Stimulated activated naive CD8-positive, alpha-beta T cell treated with anti-CD3 and anti-CD28 coated beads, Interleukin-15, amount 100 ng/mL, for 72 hours (primary cell): ENCODE results near the gene CYP24A1.

ENCODE experiments used
- ATAC-seq: fragments of 150-1000 bp; cut with Tn5 transposase; 2 replicates; pipeline ENCODE4 v1.10.0; 2021; ENCODE audit warnings: mild to moderate bottlenecking, moderate library complexity
- DNase-seq, 2 donors: peaks; one replicate each; pipeline ENCODE4 v3.0.0; 2021 to 2022
- H3K27ac Mint-ChIP-seq, 2 donors: one replicate each; pipeline ENCODE4 v1.8.0; 2022; ENCODE audit warnings: mild to moderate bottlenecking in 2 of 2, mixed read lengths in 2 of 2, moderate library complexity in 2 of 2
- H3K27me3 Mint-ChIP-seq: one replicate; pipeline ENCODE4 v1.8.0; 2022; ENCODE audit warnings: mixed read lengths
- H3K4me1 Mint-ChIP-seq: one replicate; pipeline ENCODE4 v1.8.0; 2022; ENCODE audit warnings: mild to moderate bottlenecking, mixed read lengths
- H3K4me3 Mint-ChIP-seq, 2 donors: one replicate each; pipeline ENCODE4 v1.8.0; 2022; ENCODE audit warnings: mild to moderate bottlenecking in 2 of 2, mixed read lengths in 2 of 2, moderate library complexity in 1 of 2
- H3K9me3 Mint-ChIP-seq, 2 donors: one replicate each; pipeline ENCODE4 v1.8.0; 2022; ENCODE audit warnings: mixed read lengths in 2 of 2

Gene CYP24A1

GRCh38 chr20:54207743-54208547, 34.2 kb upstream of the CYP24A1 start, which contains the start of gene PFDN4:
Gene PFDN4 (plus strand): TSS chr20:54208087. CDS start chr20:54208101, 14 bp downstream.
- no peaks in the 10 kb centered on the region for H3K9me3 Mint-ChIP-seq
- H3K4me3 Mint-ChIP-seq = peak within 1 kb of the TSS; percentile 84 to 94
- ATAC-seq (peak; percentile 93), DNase-seq (peak; percentile 88 to 90)
- peak within 1 kb of the TSS; percentile 100 for H3K27ac Mint-ChIP-seq
- H3K27me3 Mint-ChIP-seq = no peaks in the 10 kb centered on the region
- peaks cover 55% of the 10 kb centered on the region for H3K4me1 Mint-ChIP-seq

DNA sequence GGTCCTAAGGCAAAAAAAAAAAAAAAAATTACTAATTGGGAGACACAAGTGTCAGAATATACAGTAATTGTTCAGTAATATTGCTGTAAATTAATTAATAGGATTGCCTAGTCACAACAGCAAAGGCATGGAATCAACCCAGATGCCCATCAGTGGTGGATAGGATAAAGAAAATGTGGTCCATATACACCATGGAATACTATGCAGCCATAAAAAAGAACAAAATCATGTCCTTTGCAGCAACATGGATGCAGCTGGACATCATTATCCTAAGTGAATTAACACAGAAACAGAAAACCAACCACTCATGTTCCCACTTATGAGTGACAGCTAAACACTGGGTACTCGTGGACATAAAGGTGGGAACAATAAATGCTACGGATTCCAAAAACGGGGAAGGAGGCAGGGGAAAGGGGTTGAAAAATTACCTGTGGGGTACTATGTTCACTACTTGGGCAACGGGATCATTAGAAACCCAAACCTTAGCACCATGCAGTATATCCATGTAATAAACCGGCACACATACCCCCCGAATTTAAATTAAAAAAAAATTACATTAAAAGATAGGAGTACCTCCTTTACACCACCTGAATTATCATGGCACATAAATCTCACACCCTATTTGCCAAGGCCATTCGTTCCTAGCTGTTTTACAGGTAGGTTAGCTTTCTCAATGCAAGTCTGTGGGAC, 33.4 kb upstream of the CYP24A1 start:
- H3K27ac Mint-ChIP-seq = peak overlapping the region; percentile 100
- H3K9me3 Mint-ChIP-seq = no peaks in the 10 kb centered on the region
- no peak for ATAC-seq
- H3K27me3 Mint-ChIP-seq = no peaks in the 10 kb centered on the region
- DNase-seq = no peak
- H3K4me3 Mint-ChIP-seq = peak overlapping the region; percentile 84 to 94
- peaks cover 48% of the 10 kb centered on the region for H3K4me1 Mint-ChIP-seq

DNA sequence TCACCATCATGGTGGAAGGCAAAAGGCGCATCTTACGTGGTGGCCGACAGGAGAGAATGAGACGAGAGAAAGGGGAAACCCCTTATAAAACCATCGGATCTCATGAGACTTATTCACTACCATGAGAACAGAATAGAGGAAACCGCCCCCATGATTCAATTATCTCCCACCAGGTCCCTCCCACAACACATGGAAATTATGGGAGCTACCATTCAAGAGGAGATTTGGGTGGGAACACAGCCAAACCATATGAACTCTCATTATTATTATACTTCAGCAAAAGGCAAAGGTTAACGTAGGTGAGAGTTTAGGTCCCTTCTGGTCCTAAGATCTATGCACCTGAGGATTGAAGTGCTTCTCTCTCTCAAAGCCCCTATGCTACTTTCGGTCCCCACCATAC, 31.7 kb upstream of the CYP24A1 start:
- Mint-ChIP-seq H3K9me3 (no peaks in the 10 kb centered on the region), H3K4me1 (peaks cover 35% of the 10 kb centered on the region), H3K4me3 (peak overlapping the region in 1 of 2 donors; percentile 7), H3K27ac (peak overlapping the region in 1 of 2 donors; percentile 77), H3K27me3 (no peaks in the 10 kb centered on the region)
- DNase-seq = peak in 1 of 2 donors; percentile 18
- ATAC-seq = no peak

DNA sequence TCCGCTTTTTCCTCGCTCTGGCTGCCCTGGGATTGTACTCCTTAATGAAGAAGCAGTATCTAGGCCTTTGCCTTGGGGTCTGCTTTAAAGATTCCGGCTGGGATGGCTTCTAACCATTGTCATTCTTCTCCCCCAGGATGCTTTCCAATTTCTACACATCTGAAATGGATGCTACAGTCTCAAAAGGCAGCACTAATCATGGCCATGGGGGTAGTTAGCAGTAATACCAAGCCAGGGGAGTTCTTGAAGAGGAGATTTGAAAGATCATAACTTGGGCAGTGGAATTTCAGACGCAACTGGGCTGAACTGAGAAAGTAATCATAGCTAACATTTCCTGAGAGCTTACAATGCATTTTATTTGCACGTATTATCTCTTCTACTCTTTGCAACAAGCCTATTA, 30.7 kb upstream of the CYP24A1 start:
- Mint-ChIP-seq H3K27me3 (no peaks in the 10 kb centered on the region), H3K4me1 (peaks cover 25% of the 10 kb centered on the region), H3K4me3 (no peak overlapping the region), H3K27ac (no peak overlapping the region), H3K9me3 (no peaks in the 10 kb centered on the region)
- DNase-seq = no peak
- no peak for ATAC-seq

GRCh38 chr20:54204063-54204462, 30.3 kb upstream of the CYP24A1 start:
- no peaks in the 10 kb centered on the region for H3K27me3 Mint-ChIP-seq

GRCh38 chr20:54203281-54203680, 29.5 kb upstream of the CYP24A1 start:
- Mint-ChIP-seq H3K4me1 (peaks cover 15% of the 10 kb centered on the region), H3K4me3 (no peak overlapping the region), H3K27me3 (no peaks in the 10 kb centered on the region), H3K27ac (no peak overlapping the region), H3K9me3 (no peaks in the 10 kb centered on the region)
- ATAC-seq (no peak), DNase-seq (no peak)

More at GRCh38 chr20:54204063-54204462, 30.3 kb upstream of the CYP24A1 start:
- Mint-ChIP-seq H3K9me3 (no peaks in the 10 kb centered on the region), H3K4me3 (no peak overlapping the region), H3K4me1 (peaks cover 21% of the 10 kb centered on the region), H3K27ac (no peak overlapping the region)
- ATAC-seq (no peak), DNase-seq (no peak)

GRCh38 chr20:54201268-54201846, 27.6 kb upstream of the CYP24A1 start:
- H3K27ac Mint-ChIP-seq = no peak overlapping the region
- no peaks in the 10 kb centered on the region for H3K27me3 Mint-ChIP-seq
- peaks cover 14% of the 10 kb centered on the region for H3K4me1 Mint-ChIP-seq
- ATAC-seq = no peak
- no peak for DNase-seq
- no peaks in the 10 kb centered on the region for H3K9me3 Mint-ChIP-seq
- no peak overlapping the region for H3K4me3 Mint-ChIP-seq

DNA sequence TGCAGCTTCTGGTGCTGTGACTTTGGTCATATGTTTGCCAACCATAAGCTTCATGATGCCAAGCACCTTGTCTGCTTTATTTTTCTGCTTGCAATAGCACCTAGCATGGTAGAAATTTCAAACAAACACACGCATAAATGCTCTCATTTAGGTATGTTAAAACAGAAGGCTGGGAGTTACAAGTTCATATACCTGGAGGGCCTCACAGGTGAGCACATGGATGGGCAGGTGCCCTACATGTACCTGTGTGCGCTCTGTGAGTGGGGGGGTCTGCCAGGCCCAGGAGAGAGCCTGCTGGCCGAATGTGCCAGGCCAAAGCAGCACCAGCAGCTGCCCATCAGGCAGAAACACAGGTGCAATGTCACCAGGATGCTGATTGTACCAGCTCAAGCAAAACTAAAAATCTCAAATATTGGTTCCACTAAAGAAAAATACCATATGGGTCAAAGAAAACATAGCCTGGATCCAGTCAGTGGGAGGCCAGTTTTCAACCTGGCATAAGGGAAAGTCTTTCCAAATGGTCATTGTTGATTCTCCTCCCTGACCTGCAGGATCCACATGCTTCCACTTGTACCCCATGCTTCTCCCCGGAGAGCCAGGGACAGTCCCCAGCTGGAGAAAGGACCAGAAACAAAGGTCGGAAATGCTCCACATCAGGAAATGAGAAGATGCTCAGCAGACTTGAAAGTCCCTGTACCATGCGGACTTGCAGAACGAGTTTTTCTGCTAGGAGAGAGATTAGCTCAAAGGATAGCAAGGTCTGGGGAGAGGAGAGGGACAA, 26.9 kb upstream of the CYP24A1 start:
- no peak for DNase-seq
- Mint-ChIP-seq H3K27me3 (no peaks in the 10 kb centered on the region), H3K4me3 (no peak overlapping the region), H3K4me1 (peaks cover 7% of the 10 kb centered on the region), H3K27ac (no peak overlapping the region), H3K9me3 (no peaks in the 10 kb centered on the region)
- ATAC-seq = no peak

- H3K4me1 Mint-ChIP-seq = no peaks in the 10 kb centered on the region
- H3K27me3 Mint-ChIP-seq = no peaks in the 10 kb centered on the region
- H3K9me3 Mint-ChIP-seq = no peaks in the 10 kb centered on the region
- peak; percentile 60 to 66 for DNase-seq
- no peak overlapping the region for H3K4me3 Mint-ChIP-seq
- no peak overlapping the region for H3K27ac Mint-ChIP-seq
- ATAC-seq = peak; percentile 65
These were observed 26.0 kb upstream of the CYP24A1 start for GRCh38 chr20:54199721-54200176.

- Mint-ChIP-seq H3K9me3 (no peaks in the 10 kb centered on the region), H3K27me3 (no peaks in the 10 kb centered on the region), H3K4me3 (no peak overlapping the region), H3K27ac (no peak overlapping the region), H3K4me1 (no peaks in the 10 kb centered on the region)
- DNase-seq (no peak), ATAC-seq (no peak)
These were observed 25.5 kb upstream of the CYP24A1 start for GRCh38 chr20:54199283-54199682.

DNA sequence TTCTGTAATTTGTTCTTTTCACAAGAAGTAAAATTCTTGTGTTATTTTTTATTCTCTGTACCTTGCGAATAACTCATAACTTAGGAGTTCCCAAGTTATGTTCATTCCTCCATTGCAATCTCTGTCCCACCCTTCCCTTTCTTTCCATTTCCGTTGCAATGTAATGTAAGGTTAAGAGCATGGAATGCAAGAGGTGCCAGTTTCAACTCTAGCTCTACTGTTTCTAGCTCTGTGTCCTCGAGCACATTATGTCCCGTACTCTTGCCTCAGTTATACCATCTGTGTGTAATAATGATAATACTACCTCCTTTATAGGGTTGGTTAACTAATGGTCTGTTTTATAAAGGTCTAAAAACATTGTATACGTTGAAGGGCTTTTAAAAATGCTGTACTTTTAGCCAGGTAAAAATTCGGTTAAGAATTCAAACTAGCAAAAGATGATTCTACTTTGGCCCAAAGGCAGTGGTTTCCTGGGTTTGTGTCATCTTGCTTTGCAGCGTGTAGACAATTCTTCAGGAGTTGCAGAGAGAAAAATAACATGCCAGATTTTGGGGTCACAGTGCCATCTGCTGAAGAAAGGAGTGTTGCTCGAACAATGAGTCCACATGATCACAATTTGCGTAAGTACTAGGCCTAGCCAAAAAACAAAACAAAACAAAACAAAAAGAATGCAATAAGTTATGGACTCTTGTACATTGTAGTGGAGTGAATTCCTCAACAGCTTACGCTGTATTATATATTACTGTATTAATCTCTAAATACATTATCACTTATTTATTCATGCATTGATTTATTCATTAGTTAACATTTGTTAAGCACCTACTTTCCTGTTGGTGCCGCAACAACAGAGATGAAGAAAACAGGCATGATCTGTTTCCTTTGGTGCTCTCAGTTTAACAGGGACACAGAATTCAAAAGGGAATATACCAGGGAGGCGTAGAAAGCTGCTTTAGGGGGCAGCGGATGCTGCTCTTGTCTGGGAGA, 24.1 kb upstream of the CYP24A1 start:
- ATAC-seq (no peak), DNase-seq (no peak)
- no peak overlapping the region for H3K4me3 Mint-ChIP-seq
- H3K4me1 Mint-ChIP-seq = no peaks in the 10 kb centered on the region
- peak overlapping the region in 1 of 2 donors; percentile 3 for H3K27ac Mint-ChIP-seq
- H3K27me3 Mint-ChIP-seq = peaks cover 6% of the 10 kb centered on the region
- no peaks in the 10 kb centered on the region for H3K9me3 Mint-ChIP-seq

DNA sequence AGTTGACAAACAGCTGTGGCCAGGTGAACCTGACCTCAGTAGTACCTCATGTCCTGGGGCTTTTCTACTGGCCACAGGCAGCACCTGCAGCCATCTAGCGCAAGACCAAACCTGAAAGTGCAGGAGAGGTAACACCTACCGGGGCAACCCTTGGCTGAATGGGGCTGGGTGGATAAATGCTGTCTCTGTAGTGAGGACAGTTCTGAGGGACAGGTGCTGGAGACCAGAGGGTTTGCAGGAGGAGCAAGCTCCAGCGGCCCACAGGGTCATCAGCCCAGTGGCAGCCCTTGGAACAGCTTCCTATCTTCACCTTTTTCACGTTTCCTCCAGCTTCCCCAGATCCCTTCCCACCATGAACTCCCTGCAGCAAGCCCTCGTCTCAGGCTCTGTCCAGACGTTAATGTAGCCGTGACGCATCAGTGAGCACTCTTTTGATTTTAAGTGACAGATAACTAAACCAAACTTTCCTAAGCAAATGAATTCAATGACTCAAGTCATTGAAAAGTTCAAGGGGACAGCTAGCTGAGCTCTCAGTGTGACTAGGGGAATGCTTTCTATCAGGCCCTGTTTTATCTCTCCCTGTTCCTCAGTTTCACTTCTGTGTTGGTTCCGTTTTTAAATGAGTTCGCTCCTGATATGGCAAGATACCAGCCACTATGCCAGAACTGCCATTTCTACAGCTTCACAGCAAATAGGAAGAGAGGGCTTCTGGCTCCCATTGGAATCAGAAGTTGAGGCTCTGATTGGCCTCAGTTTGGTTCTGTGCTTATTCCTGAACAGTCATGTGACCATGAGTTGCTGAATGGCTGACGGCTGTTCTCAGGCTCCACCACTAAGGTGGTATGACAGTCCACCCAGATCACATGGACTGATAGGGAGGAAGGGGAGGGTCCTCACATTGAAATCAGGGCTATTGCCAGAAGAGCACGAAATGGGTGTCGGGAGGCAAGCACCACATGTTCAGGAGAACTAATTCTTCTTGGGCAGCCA, 22.0 kb upstream of the CYP24A1 start:
- Mint-ChIP-seq H3K4me1 (no peaks in the 10 kb centered on the region), H3K4me3 (no peak overlapping the region), H3K9me3 (no peaks in the 10 kb centered on the region), H3K27ac (no peak overlapping the region), H3K27me3 (peaks cover 6% of the 10 kb centered on the region)
- no peak for DNase-seq
- ATAC-seq = no peak

DNA sequence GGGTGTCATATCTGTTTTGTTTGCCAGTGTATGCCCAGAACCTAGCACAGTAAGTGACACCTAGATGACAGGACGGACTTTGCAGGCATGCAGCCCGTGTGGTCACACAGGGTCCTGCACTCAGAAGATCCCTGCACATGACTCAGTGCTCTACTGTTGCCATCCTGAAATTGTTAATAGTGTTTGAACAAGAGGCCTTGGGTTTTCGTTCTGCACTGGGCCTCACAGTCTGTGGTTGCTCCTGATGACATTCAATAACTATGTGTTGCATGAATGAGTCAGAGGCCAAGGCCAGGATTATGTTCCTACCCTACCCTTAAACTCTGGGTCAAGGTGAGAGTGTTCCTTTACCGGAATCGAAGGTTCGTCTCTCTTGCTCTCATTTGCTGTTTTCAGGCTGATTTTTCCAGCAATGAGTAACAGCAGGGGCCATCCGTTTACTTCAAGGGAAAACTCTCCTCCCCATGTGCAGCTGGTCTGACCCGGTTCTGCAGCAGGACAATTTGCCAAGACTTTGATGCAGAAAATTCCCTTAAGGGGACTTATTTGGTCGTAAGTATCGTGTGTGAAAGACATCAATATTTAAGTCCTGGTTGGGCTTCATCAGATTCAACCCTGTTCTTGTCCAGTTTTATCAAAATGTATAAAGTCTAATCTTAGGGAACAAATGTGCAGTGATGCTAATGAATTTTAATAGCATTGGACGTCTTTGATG, 21.1 kb upstream of the CYP24A1 start:
- ATAC-seq (peak; percentile 46), DNase-seq (no peak)
- H3K4me1 Mint-ChIP-seq = no peaks in the 10 kb centered on the region
- no peaks in the 10 kb centered on the region for H3K9me3 Mint-ChIP-seq
- H3K4me3 Mint-ChIP-seq = no peak overlapping the region
- no peak overlapping the region for H3K27ac Mint-ChIP-seq
- peaks cover 6% of the 10 kb centered on the region for H3K27me3 Mint-ChIP-seq
